Measurements from ENCODE around the gene ARAP1.
A peak's percentile ranks its signal among the peaks of the same experiment; 100 is the strongest.

ARAP1 gene

GRCh38 chr11:72742513-72743320, 9.5 kb downstream of the ARAP1 start:
- DNase-seq (ENCODE audit: low read depth), result no peak

GRCh38 chr11:72741849-72742512, 10.2 kb downstream of the ARAP1 start:
- DNase-seq (ENCODE audit: low read depth), result no peak

- DNase-seq (ENCODE audit: low read depth), result no peak
These were observed 10.8 kb downstream of the ARAP1 start for GRCh38 chr11:72741429-72741833.

- no peak for DNase-seq (ENCODE audit: low read depth)
These were observed 11.4 kb downstream of the ARAP1 start for GRCh38 chr11:72740562-72741428.

GRCh38 chr11:72740060-72740424, 12.2 kb downstream of the ARAP1 start:
- DNase-seq (ENCODE audit: low read depth), result no peak

- no peak for DNase-seq (ENCODE audit: low read depth)
These were observed 12.8 kb downstream of the ARAP1 start for GRCh38 chr11:72739240-72740059.

GRCh38 chr11:72738199-72739141, 13.7 kb downstream of the ARAP1 start:
- no peak for DNase-seq (ENCODE audit: low read depth)

- DNase-seq (ENCODE audit: low read depth), result no peak
These were observed 14.9 kb downstream of the ARAP1 start for GRCh38 chr11:72737336-72737735.

- peak; percentile 24 for DNase-seq (ENCODE audit: low read depth)
These were observed 15.6 kb downstream of the ARAP1 start for GRCh38 chr11:72736452-72737069.

GRCh38 chr11:72735495-72736027, 16.6 kb downstream of the ARAP1 start:
- no peak for DNase-seq (ENCODE audit: low read depth)

GRCh38 chr11:72732329-72732728, 19.9 kb downstream of the ARAP1 start:
- no peak for DNase-seq (ENCODE audit: low read depth)

- DNase-seq (ENCODE audit: low read depth), result no peak
These were observed 21.5 kb downstream of the ARAP1 start for GRCh38 chr11:72730737-72731136.

- DNase-seq (ENCODE audit: low read depth), result no peak
These were observed 22.0 kb downstream of the ARAP1 start for GRCh38 chr11:72730243-72730642.

GRCh38 chr11:72727521-72727920, 24.7 kb downstream of the ARAP1 start:
- DNase-seq (ENCODE audit: low read depth), result no peak

- no peak for DNase-seq (ENCODE audit: low read depth)
These were observed 25.7 kb downstream of the ARAP1 start for GRCh38 chr11:72726266-72727220.

GRCh38 chr11:72725724-72726028, 26.5 kb downstream of the ARAP1 start:
- no peak for DNase-seq (ENCODE audit: low read depth)

GRCh38 chr11:72724851-72725723, 27.1 kb downstream of the ARAP1 start:
- DNase-seq (ENCODE audit: low read depth), result peak; percentile 65

GRCh38 chr11:72724021-72724551, 28.1 kb downstream of the ARAP1 start:
- DNase-seq (ENCODE audit: low read depth), result no peak
